Neural progenitor cell (in vitro differentiated cells): ENCODE data around the gene ISY1. TPM values are rescaled to one million over a fixed set of nuclear protein-coding genes. Genes with fewer than 3 reads are reported as not detected.
"Not testable (repeated sequence)": the region's sequence is repeated elsewhere in the genome, so short reads cannot be mapped to it uniquely, and the experiment has no call there.

Experiments
- DNase-seq: peaks from one replicate; pipeline ENCODE4 v3.0.0-alpha.2; 2016; ENCODE audit warnings: low spot score
- H2AFZ ChIP-seq: fragments of 200-600 bp; sonication (generic); replicated peaks from 2 replicates; pipeline ENCODE4 v1.6.1; 2016; ENCODE audit warnings: antibody characterized with exemption
- H3F3A ChIP-seq: fragments of 200-600 bp; sonication (generic); 2 replicates; pipeline ENCODE4 v1.6.1; 2016; ENCODE audit warnings: antibody characterized with exemption, low read depth
- H3K27ac ChIP-seq: fragments of 200-600 bp; sonication (generic); 2 replicates; pipeline ENCODE4 v1.5.1; 2016; ENCODE audit warnings: mild to moderate bottlenecking
- H3K27me3 ChIP-seq: fragments of 200-600 bp; sonication (generic); 2 replicates; pipeline ENCODE4 v1.6.1; 2016; ENCODE audit warnings: mild to moderate bottlenecking, moderate library complexity
- H3K36me3 ChIP-seq: fragments of 200-600 bp; sonication (generic); 2 replicates; pipeline ENCODE4 v1.5.1; 2016
- H3K4me1 ChIP-seq: fragments of 200-600 bp; sonication (generic); 2 replicates; pipeline ENCODE4 v1.6.1; 2016; ENCODE audit warnings: mixed run types
- H3K4me2 ChIP-seq: fragments of 200-600 bp; sonication (generic); 2 replicates; pipeline ENCODE4 v1.6.1; 2016
- H3K4me3 ChIP-seq: fragments of 200-600 bp; sonication (generic); 2 replicates; pipeline ENCODE4 v1.5.1; 2016
- H3K79me2 ChIP-seq: fragments of 200-600 bp; sonication (generic); 2 replicates; pipeline ENCODE4 v1.6.1; 2016; ENCODE audit warnings: low read depth
- H3K9ac ChIP-seq: fragments of 200-600 bp; sonication (generic); 2 replicates; pipeline ENCODE4 v1.6.1; 2016
- H3K9me3 ChIP-seq: fragments of 200-600 bp; sonication (generic); 2 replicates; pipeline ENCODE4 v1.5.1; 2016; ENCODE audit warnings: low read depth
- H4K20me1 ChIP-seq: fragments of 200-600 bp; sonication (generic); 2 replicates; pipeline ENCODE4 v1.6.1; 2016; ENCODE audit warnings: low read depth
- H3K27ac Mint-ChIP-seq: 3 replicates; pipeline ENCODE4 v1.8.0; 2021; ENCODE audit warnings: mixed read lengths
- H3K27me3 Mint-ChIP-seq: 2 replicates; pipeline ENCODE4 v1.8.0; 2022; ENCODE audit warnings: low read depth, mild to moderate bottlenecking, inconsistent platforms, moderate library complexity, mixed read lengths; ENCODE audit not compliant: insufficient read depth
- H3K36me3 Mint-ChIP-seq: 3 replicates; pipeline ENCODE4 v1.8.0; 2021; ENCODE audit warnings: mixed read lengths
- H3K4me1 Mint-ChIP-seq: 3 replicates; pipeline ENCODE4 v1.8.0; 2021; ENCODE audit warnings: mixed read lengths
- H3K4me3 Mint-ChIP-seq: 3 replicates; pipeline ENCODE4 v1.8.0; 2021; ENCODE audit warnings: mild to moderate bottlenecking, moderate library complexity, mixed read lengths
- H3K9me3 Mint-ChIP-seq: 3 replicates; pipeline ENCODE4 v1.8.0; 2020; ENCODE audit warnings: mixed read lengths
- CTCF ChIP-seq: fragments of 200-600 bp; sonication (generic); IDR thresholded peaks from 2 replicates; pipeline ENCODE4 v1.5.1; 2017; ENCODE audit warnings: antibody characterized with exemption, mild to moderate bottlenecking
- EZH2 ChIP-seq: fragments of 200-600 bp; sonication (generic); IDR thresholded peaks from 2 replicates; pipeline ENCODE4 v1.6.1; 2017; ENCODE audit warnings: antibody characterized with exemption, mild to moderate bottlenecking, moderate library complexity
- EZH2phosphoT487 ChIP-seq: fragments of 200-600 bp; sonication (generic); IDR thresholded peaks from 2 replicates; pipeline ENCODE4 v1.6.1; 2017; ENCODE audit warnings: antibody characterized with exemption
- total RNA-seq: library from RNA; depleted of rRNA; stranded (reverse); fragments of >200 nt; gene quantifications from 2 replicates; pipeline ENCODE4 v1.2.3, GENCODE V29; 2015; ENCODE audit warnings: low replicate concordance

ISY1 gene
- total RNA-seq, 1 donor from 2014 or later = 31.9 TPM

- peaks cover 3% of the 10 kb centered on the region for H3K36me3 Mint-ChIP-seq
These were observed 34.9 kb upstream of the ISY1 start for GRCh38 chr3:129195731-129196256.

GRCh38 chr3:129189793-129190192 is 28.9 kb upstream of the ISY1 start:
- not testable (repeated sequence) for H3K9me3 ChIP-seq, H3K27me3 Mint-ChIP-seq, H3K4me1 Mint-ChIP-seq, H4K20me1 ChIP-seq, H3K27ac Mint-ChIP-seq, H3K4me3 Mint-ChIP-seq, H3K36me3 ChIP-seq, H3K9ac ChIP-seq, H3K27me3 ChIP-seq, H3K4me2 ChIP-seq, H3K36me3 Mint-ChIP-seq, H3F3A ChIP-seq, H3K27ac ChIP-seq, H2AFZ ChIP-seq, H3K9me3 Mint-ChIP-seq, DNase-seq, H3K4me3 ChIP-seq, H3K4me1 ChIP-seq
- peaks cover 14% of the 10 kb centered on the region for H3K79me2 ChIP-seq

More at GRCh38 chr3:129195731-129196256, 34.9 kb upstream of the ISY1 start:
- Histone ChIP-seq H3K4me3 (no peak overlapping the region), H3K4me1 (no peaks in the 10 kb centered on the region), H3K36me3 (no peaks in the 10 kb centered on the region), H3K9me3 (no peaks in the 10 kb centered on the region), H3K9ac (no peak overlapping the region), H3K27ac (no peak overlapping the region), H3F3A (no peaks in the 10 kb centered on the region), H3K27me3 (no peaks in the 10 kb centered on the region), H2AFZ (no peak overlapping the region), H4K20me1 (no peaks in the 10 kb centered on the region), H3K4me2 (no peak overlapping the region), H3K79me2 (no peaks in the 10 kb centered on the region)
- DNase-seq = no peak
- Mint-ChIP-seq H3K4me3 (no peak overlapping the region), H3K27me3 (no peaks in the 10 kb centered on the region), H3K9me3 (no peaks in the 10 kb centered on the region), H3K27ac (no peak overlapping the region), H3K4me1 (no peaks in the 10 kb centered on the region)
- TF ChIP-seq EZH2phosphoT487 (no peak), CTCF (no peak), EZH2 (no peak)

GRCh38 chr3:129187857-129188256 is 27.0 kb upstream of the ISY1 start:
- no peak for DNase-seq
- H3K27me3 Mint-ChIP-seq = peaks cover 2% of the 10 kb centered on the region
- Histone ChIP-seq H3F3A (no peaks in the 10 kb centered on the region), H3K36me3 (no peaks in the 10 kb centered on the region), H3K27me3 (no peaks in the 10 kb centered on the region), H2AFZ (no peak overlapping the region), H4K20me1 (peaks cover 5% of the 10 kb centered on the region), H3K79me2 (peaks cover 33% of the 10 kb centered on the region), H3K27ac (no peak overlapping the region), H3K9me3 (no peaks in the 10 kb centered on the region), H3K4me2 (no peak overlapping the region), H3K4me1 (peaks cover 3% of the 10 kb centered on the region), H3K9ac (no peak overlapping the region), H3K4me3 (no peak overlapping the region)
- no peak overlapping the region for H3K4me3 Mint-ChIP-seq
- peaks cover 13% of the 10 kb centered on the region for H3K4me1 Mint-ChIP-seq
- TF ChIP-seq EZH2phosphoT487 = no peak
- no peaks in the 10 kb centered on the region for H3K36me3 Mint-ChIP-seq
- H3K9me3 Mint-ChIP-seq = no peaks in the 10 kb centered on the region
- peak overlapping the region; percentile 24 for H3K27ac Mint-ChIP-seq

- H3K36me3 ChIP-seq = no peaks in the 10 kb centered on the region
- Mint-ChIP-seq H3K27ac (no peak overlapping the region), H3K4me3 (peak overlapping the region; percentile 35), H3K36me3 (peaks cover 3% of the 10 kb centered on the region), H3K27me3 (peaks cover 2% of the 10 kb centered on the region), H3K9me3 (no peaks in the 10 kb centered on the region), H3K4me1 (peaks cover 27% of the 10 kb centered on the region)
- H3K4me1 ChIP-seq = peaks cover 8% of the 10 kb centered on the region
- H3K79me2 ChIP-seq = peaks cover 54% of the 10 kb centered on the region
- H2AFZ ChIP-seq = no peak overlapping the region
- no peak overlapping the region for H3K4me2 ChIP-seq
- H3K4me3 ChIP-seq = no peak overlapping the region
- no peak overlapping the region for H3K9ac ChIP-seq
- H3K9me3 ChIP-seq = no peaks in the 10 kb centered on the region
- no peak overlapping the region for H3K27ac ChIP-seq
- no peak for DNase-seq
- H3K27me3 ChIP-seq = no peaks in the 10 kb centered on the region
- H3F3A ChIP-seq = no peaks in the 10 kb centered on the region
- TF ChIP-seq EZH2 (no peak), EZH2phosphoT487 (no peak), CTCF (no peak)
- H4K20me1 ChIP-seq = peaks cover 25% of the 10 kb centered on the region
These were observed 24.9 kb upstream of the ISY1 start for GRCh38 chr3:129185783-129186182.

- not testable (repeated sequence) for H3K9me3 ChIP-seq, H3K36me3 Mint-ChIP-seq, H3K27me3 Mint-ChIP-seq, DNase-seq, H3K9me3 Mint-ChIP-seq, H3K27ac ChIP-seq, H3K36me3 ChIP-seq, H2AFZ ChIP-seq, H3F3A ChIP-seq, H3K27me3 ChIP-seq, H3K27ac Mint-ChIP-seq
- Histone ChIP-seq H3K4me2 (peak overlapping the region; percentile 91), H3K9ac (peak overlapping the region; percentile 85), H3K79me2 (peaks cover 62% of the 10 kb centered on the region), H3K4me3 (peak overlapping the region; percentile 84), H3K4me1 (peaks cover 11% of the 10 kb centered on the region), H4K20me1 (peaks cover 33% of the 10 kb centered on the region)
- Mint-ChIP-seq H3K4me1 (peaks cover 34% of the 10 kb centered on the region), H3K4me3 (peak overlapping the region; percentile 96)
These were observed 24.1 kb upstream of the ISY1 start for GRCh38 chr3:129184784-129185542.
